ENCODE results near the gene AK4.

The AK4 gene

GRCh38 chr1:65279070-65279779 lies 131.2 kb downstream of the AK4 start:
- peak; percentile 30 for DNase-seq

Data from fibroblast of skin of right biceps (primary cell).